PFSK-1 (cell line): ENCODE measurements around the gene CAPN5.

ENCODE experiments used
- FOXP2 ChIP-seq: optimal IDR thresholded peaks from 2 replicates; pipeline ENCODE3; 2011; ENCODE audit warnings: borderline replicate concordance, control low read depth, inconsistent platforms; ENCODE audit not compliant: insufficient read depth; ENCODE audit errors: extremely low read length, extremely low read depth
- POLR2AphosphoS5 ChIP-seq: IDR thresholded peaks from 2 replicates; pipeline ENCODE4 v1.6.1; 2012; ENCODE audit warnings: low read depth, mild to moderate bottlenecking, control low read depth, low read length, moderate library complexity
- REST ChIP-seq, 2 experiments: IDR thresholded peaks; 2 replicates each; pipeline versions ENCODE4 v1.6.1 to v1.8.0; 2011 to 2012; ENCODE audit warnings: low read depth in 2 of 2, low read length in 2 of 2, control low read depth in 1 of 2, inconsistent platforms in 1 of 2, mild to moderate bottlenecking in 1 of 2, moderate library complexity in 1 of 2; ENCODE audit not compliant: insufficient read depth in 1 of 2
- SIN3A ChIP-seq: IDR thresholded peaks from 2 replicates; pipeline ENCODE4 v1.6.1; 2012; ENCODE audit warnings: mild to moderate bottlenecking, low read length, moderate library complexity, borderline replicate concordance; ENCODE audit not compliant: insufficient read depth
- TAF1 ChIP-seq: IDR thresholded peaks from 2 replicates; pipeline ENCODE4 v1.6.1; 2012; ENCODE audit warnings: low read length, control low read depth, borderline replicate concordance; ENCODE audit not compliant: insufficient read depth

CAPN5 gene

GRCh38 chr11:77175021-77175842 lies 108.5 kb downstream of the CAPN5 start:
- no peak for TF ChIP-seq TAF1
- TF ChIP-seq POLR2AphosphoS5: no peak
- TF ChIP-seq FOXP2: no peak
- TF ChIP-seq SIN3A: no peak
- TF ChIP-seq REST (IDR thresholded peaks at IDR 0.05; ENCODE audit: insufficient read depth in 1 of 2, low read depth in 2 of 2, low read length in 2 of 2): no peak
